Psoas muscle (tissue), 8 donors: ENCODE results near the gene F12. TPM values are rescaled to one million over a fixed set of nuclear protein-coding genes. Genes with fewer than 3 reads are reported as not detected.
A peak's percentile ranks its signal among the peaks of the same experiment; 100 is the strongest.

Source experiments
- ATAC-seq, 4 donors: fragments of 200-7000 bp; cut with Tn5 transposase; one replicate each; pipeline ENCODE4 v1.9.1; 2020; ENCODE audit warnings: moderate library complexity in 3 of 4, mild to moderate bottlenecking in 2 of 4
- DNase-seq, 2 donors: peaks; one replicate each; pipeline ENCODE4 v3.0.0-alpha.2; 2020
- H3K27ac ChIP-seq: fragments of 200-600 bp; one replicate; pipeline ENCODE4 v1.8.0; 2022
- H3K27me3 ChIP-seq, 3 donors: fragments of 200-600 bp in 1 of 3; one replicate each; pipeline versions ENCODE4 v1.6.1 to v1.8.0; 2013 to 2022; ENCODE audit warnings: low read length in 2 of 3, mild to moderate bottlenecking in 2 of 3, moderate library complexity in 1 of 3; ENCODE audit not compliant: insufficient read depth in 3 of 3
- H3K36me3 ChIP-seq, 2 donors: fragments of 200-600 bp in 1 of 2; one replicate each; pipeline versions ENCODE4 v1.6.1 to v1.8.0; 2013 to 2022; ENCODE audit warnings: low read depth in 1 of 2, mild to moderate bottlenecking in 1 of 2, moderate library complexity in 1 of 2; ENCODE audit not compliant: insufficient read depth in 1 of 2
- H3K4me1 ChIP-seq: fragments of 200-600 bp; one replicate; pipeline ENCODE4 v1.8.0; 2022
- H3K4me3 ChIP-seq: fragments of 200-600 bp; one replicate; pipeline ENCODE4 v1.8.0; 2022; ENCODE audit warnings: mild to moderate bottlenecking
- H3K9me3 ChIP-seq: fragments of 200-600 bp; one replicate; pipeline ENCODE4 v1.8.0; 2022
- CTCF ChIP-seq: fragments of 200-600 bp; IDR thresholded peaks from one replicate; pipeline ENCODE4 v1.8.0; 2022; ENCODE audit warnings: antibody characterized with exemption
- WGBS, 3 donors: extraction: QIAGEN DNeasy Blood & Tissue Kit; methylation state at CpG; one replicate each; pipeline versions ENCODE4 v1.1.6 to v1.1.7; 2013; 5-methylcytosine and 5-hydroxymethylcytosine counted together
- intact Hi-C, 2 donors: fragments of 100-400 bp; cut with DNase I; formaldehyde crosslinking; loops; one replicate each; pipeline versions ENCODE4 v1.11.0 to v1.14.2; 2022
- polyA plus RNA-seq, 3 donors: library from polyadenylated mRNA; stranded (reverse); fragments of 200-250 nt; gene quantifications; one replicate each; pipeline ENCODE4 v1.2.3, GENCODE V29; 2013
- total RNA-seq, 4 donors: library from RNA; stranded (reverse); fragmentation: NEBNext Ultra II Directional in 2 of 4; extraction: Animal tissue kit (Norgen Biotek cat#: 25700) in 2 of 4; gene quantifications; one replicate each; pipeline versions ENCODE4 v1.2.1 to v1.2.4, GENCODE V29; 2021 to 2023
- donor health status: healthy with polysubstance abuse.
- donor health status: DM: no; HTN: no; CAD: no; lungs with moderate emphysema.
- donor health status: Bipolar disorder and iron deficiency.
- donor health status: healthy.
- donor health status: DM: yes; HTN: yes; CAD: no.
- donor health status: DM: no; HTN: no; CAD: no.
- donor health status: DM: no; HTN: no; CAD: no.
- donor health status: DM: yes; HTN: yes; CAD: no.

F12 gene
- total and polyA plus RNA-seq, 7 donors: 0.06 to 0.81 (median 0.24) TPM; not detected in 3

- Histone ChIP-seq H3K4me3 (peak overlapping the region; percentile 81), H3K9me3 (no peaks in the 10 kb centered on the region), H3K27ac (no peak overlapping the region), H3K36me3 (peaks cover 0 to 22% of the 10 kb centered on the region in 2 donors), H3K4me1 (peaks cover 31% of the 10 kb centered on the region), H3K27me3 (no peaks in the 10 kb centered on the region)
- DNase-seq: no peak
- no peak for ATAC-seq
- intact Hi-C loops: no loop called here
- TF ChIP-seq CTCF: no peak
- 82 to 88% (median 88%) methylated on average over 10 of the region's 10 CpGs for whole genome bisulfite sequencing, 3 donors
These were observed 19.3 kb upstream of the F12 start for GRCh38 chr5:177428574-177429217.

GRCh38 chr5:177427919-177428573, 18.7 kb upstream of the F12 start:
- Histone ChIP-seq H3K27me3 (no peaks in the 10 kb centered on the region), H3K27ac (no peak overlapping the region), H3K36me3 (peaks cover 0 to 16% of the 10 kb centered on the region in 2 donors), H3K4me1 (peaks cover 31% of the 10 kb centered on the region), H3K4me3 (peak overlapping the region; percentile 81), H3K9me3 (no peaks in the 10 kb centered on the region)
- 73 to 82% (median 78%) methylated on average over 11 of the region's 11 CpGs for WGBS, 3 donors
- peak in 1 of 2 donors; percentile 52 for DNase-seq
- no peak for TF ChIP-seq CTCF
- intact Hi-C loops: no loop called here
- no peak for ATAC-seq

- H3K4me3 ChIP-seq: peak overlapping the region; percentile 81
- no peaks in the 10 kb centered on the region for H3K9me3 ChIP-seq
- 14 to 22% (median 15%) methylated on average over 11 of the region's 11 CpGs for WGBS, 3 donors
- peaks cover 26% of the 10 kb centered on the region for H3K4me1 ChIP-seq
- ATAC-seq (no peak), DNase-seq (peak in 1 of 2 donors; percentile 48)
- H3K36me3 ChIP-seq: peaks cover 0 to 8% of the 10 kb centered on the region in 2 donors
- intact Hi-C loops: no loop called here
- no peak for TF ChIP-seq CTCF
- H3K27me3 ChIP-seq: no peaks in the 10 kb centered on the region
- peak overlapping the region; percentile 86 for H3K27ac ChIP-seq
These were observed 18.0 kb upstream of the F12 start for GRCh38 chr5:177427211-177427822.

- H3K4me1 ChIP-seq: peaks cover 19% of the 10 kb centered on the region
- no peak for TF ChIP-seq CTCF
- WGBS, 3 donors: 0% methylated on average over 28 to 82 of the region's 82 CpGs
- DNase-seq (peak; percentile 59 to 75), ATAC-seq (no peak)
- H3K4me3 ChIP-seq: peak within 1 kb of the TSS; percentile 81
- intact Hi-C loops: no loop called here
- H3K27ac ChIP-seq: peak within 1 kb of the TSS; percentile 91
- no peaks in the 10 kb centered on the region for H3K27me3 ChIP-seq
- peaks cover 0 to 7% of the 10 kb centered on the region in 2 donors for H3K36me3 ChIP-seq
- no peaks in the 10 kb centered on the region for H3K9me3 ChIP-seq
These were observed 17.3 kb upstream of the F12 start, which contains the start of gene GRK6 for GRCh38 chr5:177426566-177427210. Gene GRK6 (plus strand): TSS chr5:177426676. CDS start chr5:177426846, 170 bp downstream.
